VCaP (cell line): ENCODE results near the gene SDK1.

Source experiments
- H3K27ac ChIP-seq: fragments of 450-650 bp; 2 replicates; pipeline ENCODE4 v1.5.1; 2017
- CTCF ChIP-seq: fragments of 450-650 bp; conservative IDR thresholded peaks from 2 replicates; pipeline ENCODE4 v1.5.1; 2017; ENCODE audit warnings: mild to moderate bottlenecking, moderate library complexity

The SDK1 gene

GRCh38 chr7:3280445-3280844, 20.6 kb upstream of the SDK1 start:
- no peak for TF ChIP-seq CTCF

GRCh38 chr7:3280946-3281656, 20.0 kb upstream of the SDK1 start:
- TF ChIP-seq CTCF: no peak
- no peak overlapping the region for H3K27ac ChIP-seq

More at GRCh38 chr7:3280445-3280844, 20.6 kb upstream of the SDK1 start:
- no peak overlapping the region for H3K27ac ChIP-seq

GRCh38 chr7:3282457-3282856, 18.6 kb upstream of the SDK1 start:
- no peak for TF ChIP-seq CTCF

GRCh38 chr7:3283130-3283704, 17.8 kb upstream of the SDK1 start:
- TF ChIP-seq CTCF: no peak
- H3K27ac ChIP-seq: no peak overlapping the region

More at GRCh38 chr7:3282457-3282856, 18.6 kb upstream of the SDK1 start:
- H3K27ac ChIP-seq: no peak overlapping the region

- H3K27ac ChIP-seq: no peak overlapping the region
- TF ChIP-seq CTCF: no peak
Observed at GRCh38 chr7:3285652-3286051, 15.4 kb upstream of the SDK1 start.

- no peak overlapping the region for H3K27ac ChIP-seq
- no peak for TF ChIP-seq CTCF
Observed at GRCh38 chr7:3289996-3290395, 11.1 kb upstream of the SDK1 start.

GRCh38 chr7:3292694-3293093, 8.4 kb upstream of the SDK1 start:
- TF ChIP-seq CTCF: no peak
- H3K27ac ChIP-seq: no peak overlapping the region
